Right cardiac atrium (tissue), 5 donors: ENCODE data around the gene OCA2. TPM values are rescaled to one million over a fixed set of nuclear protein-coding genes. Genes with fewer than 3 reads are reported as not detected.
A peak's percentile ranks its signal among the peaks of the same experiment; 100 is the strongest.

Experiments
- ATAC-seq, 2 donors: fragments of 200-7000 bp; cut with Tn5 transposase; one replicate each; pipeline versions ENCODE4 v1.8.0 to v1.9.1; 2020; ENCODE audit warnings: moderate library complexity in 2 of 2, mild to moderate bottlenecking in 1 of 2
- DNase-seq, 3 donors: peaks; one replicate each; pipeline ENCODE4 v3.0.0-alpha.2; 2020
- H3K27ac ChIP-seq: one replicate; pipeline ENCODE4 v1.5.1; 2013; ENCODE audit warnings: mild to moderate bottlenecking, low read length, control low read depth, moderate library complexity
- H3K27me3 ChIP-seq: one replicate; pipeline ENCODE4 v1.6.1; 2013; ENCODE audit not compliant: control insufficient read depth, insufficient read depth
- H3K4me1 ChIP-seq: one replicate; pipeline ENCODE4 v1.6.1; 2013; ENCODE audit warnings: low read length; ENCODE audit not compliant: control insufficient read depth, insufficient read depth
- H3K4me3 ChIP-seq: one replicate; pipeline ENCODE4 v1.5.1; 2013; ENCODE audit warnings: low read length, control low read depth
- H3K9me3 ChIP-seq: one replicate; pipeline ENCODE4 v1.6.1; 2013; ENCODE audit warnings: low read length; ENCODE audit not compliant: control insufficient read depth
- WGBS: extraction: QIAGEN DNeasy Blood & Tissue Kit; methylation state at CpG from one replicate; pipeline ENCODE4 v1.1.7; 2013; 5-methylcytosine and 5-hydroxymethylcytosine counted together
- intact Hi-C, 4 donors: fragments of 100-400 bp; cut with DNase I; formaldehyde crosslinking; loops; one replicate each; pipeline versions ENCODE4 v1.11.0 to v1.14.0; 2022 to 2023
- polyA plus RNA-seq: library from polyadenylated mRNA; stranded (reverse); fragments of 200-250 nt; gene quantifications from one replicate; pipeline ENCODE4 v1.2.3, GENCODE V29; 2013
- total RNA-seq, 4 donors: library from RNA; stranded (reverse); fragmentation: NEBNext Ultra II Directional; extraction: Animal tissue kit (Norgen Biotek cat#: 25700); gene quantifications; one replicate each; pipeline ENCODE4 v1.2.1, GENCODE V29; 2021
- donor health status: healthy with polysubstance abuse.
- donor health status: DM: no; HTN: yes; CAD: no.
- donor health status: DM: no; HTN: no; CAD: no.
- donor health status: DM: no; HTN: yes; CAD: no; lungs with severe emphysema.
- donor health status: DM: yes; HTN: yes; CAD: no.

The OCA2 gene
- total and polyA plus RNA-seq, 5 donors, result 0.29 to 1.2 (median 0.50) TPM

DNA sequence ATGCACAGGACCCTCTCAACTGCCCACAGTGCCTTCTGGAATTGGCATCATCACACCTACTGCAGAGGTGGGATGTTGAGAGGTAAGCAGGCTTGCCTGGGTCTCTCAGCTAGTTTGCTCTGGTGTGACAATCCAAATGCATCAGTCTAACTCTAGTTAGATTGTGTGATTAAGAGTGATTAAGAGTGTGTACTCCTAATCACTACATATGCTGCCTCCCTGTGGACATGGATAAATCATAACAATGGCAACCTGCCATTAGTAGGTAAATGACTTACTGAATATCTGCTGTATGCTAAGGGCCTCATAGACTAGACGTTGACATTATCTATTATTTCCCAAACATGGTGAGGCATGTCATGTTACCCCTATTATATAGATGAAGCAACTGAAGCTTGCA, 342.1 kb downstream of the OCA2 start:
- peaks cover 3% of the 10 kb centered on the region for H3K9me3 ChIP-seq
- no peak for DNase-seq
- no peaks in the 10 kb centered on the region for H3K4me1 ChIP-seq
- no peaks in the 10 kb centered on the region for H3K27me3 ChIP-seq
- H3K27ac ChIP-seq, result no peak overlapping the region
- no peak overlapping the region for H3K4me3 ChIP-seq
- intact Hi-C loops, result no loop called here
- ATAC-seq, result no peak
- WGBS, result 56% methylated on average over 1 of the region's 1 CpG

DNA sequence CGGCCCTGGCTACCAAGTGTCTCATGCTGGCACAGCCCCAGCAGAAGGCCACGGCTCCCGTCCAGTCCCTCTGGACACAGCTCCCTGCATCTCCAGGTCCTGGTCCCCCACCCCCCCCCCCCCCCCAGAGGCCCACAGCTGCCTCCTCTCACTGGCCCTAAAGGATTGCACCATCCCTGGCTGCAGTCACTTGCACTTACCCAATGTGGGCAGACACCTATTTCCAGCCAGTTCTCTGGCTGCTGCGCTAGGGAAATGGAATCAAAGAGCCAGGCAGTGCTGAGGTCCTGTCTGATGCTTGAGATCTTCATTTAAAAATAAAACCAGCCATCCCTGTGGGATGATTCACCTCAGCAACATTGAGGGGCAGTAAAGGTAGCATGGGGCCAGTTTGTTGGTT, 346.4 kb downstream of the OCA2 start:
- H3K4me1 ChIP-seq, result no peaks in the 10 kb centered on the region
- intact Hi-C loops, result no loop called here
- no peaks in the 10 kb centered on the region for H3K27me3 ChIP-seq
- peaks cover 3% of the 10 kb centered on the region for H3K9me3 ChIP-seq
- no peak for ATAC-seq
- no peak overlapping the region for H3K4me3 ChIP-seq
- DNase-seq, result no peak
- no peak overlapping the region for H3K27ac ChIP-seq
- WGBS, result 58% methylated on average over 4 of the region's 4 CpGs

DNA sequence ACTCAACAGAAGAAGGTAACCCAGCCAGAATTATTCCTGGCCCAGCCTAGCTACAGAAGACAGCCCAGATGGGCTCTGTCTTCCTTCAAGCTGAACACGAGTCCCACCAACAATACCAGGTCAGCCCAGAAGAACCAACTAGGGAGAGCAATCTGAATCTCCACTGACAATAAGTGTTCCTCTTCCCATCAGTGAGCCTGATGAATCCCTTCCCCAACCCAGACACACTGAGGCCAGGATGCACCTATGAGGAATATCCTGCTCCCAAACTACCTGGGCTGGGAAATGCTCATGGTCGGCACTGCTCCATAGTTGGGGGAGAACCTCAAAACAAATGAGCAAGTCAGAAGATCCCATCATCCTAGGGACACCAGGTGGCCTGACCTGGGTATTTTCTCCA, 351.1 kb downstream of the OCA2 start:
- WGBS, result 93% methylated on average over 2 of the region's 2 CpGs
- Histone ChIP-seq H3K9me3 (no peaks in the 10 kb centered on the region), H3K27ac (no peak overlapping the region), H3K4me3 (no peak overlapping the region), H3K4me1 (no peaks in the 10 kb centered on the region), H3K27me3 (no peaks in the 10 kb centered on the region)
- ATAC-seq (no peak), DNase-seq (no peak)
- intact Hi-C loops, result no loop called here

DNA sequence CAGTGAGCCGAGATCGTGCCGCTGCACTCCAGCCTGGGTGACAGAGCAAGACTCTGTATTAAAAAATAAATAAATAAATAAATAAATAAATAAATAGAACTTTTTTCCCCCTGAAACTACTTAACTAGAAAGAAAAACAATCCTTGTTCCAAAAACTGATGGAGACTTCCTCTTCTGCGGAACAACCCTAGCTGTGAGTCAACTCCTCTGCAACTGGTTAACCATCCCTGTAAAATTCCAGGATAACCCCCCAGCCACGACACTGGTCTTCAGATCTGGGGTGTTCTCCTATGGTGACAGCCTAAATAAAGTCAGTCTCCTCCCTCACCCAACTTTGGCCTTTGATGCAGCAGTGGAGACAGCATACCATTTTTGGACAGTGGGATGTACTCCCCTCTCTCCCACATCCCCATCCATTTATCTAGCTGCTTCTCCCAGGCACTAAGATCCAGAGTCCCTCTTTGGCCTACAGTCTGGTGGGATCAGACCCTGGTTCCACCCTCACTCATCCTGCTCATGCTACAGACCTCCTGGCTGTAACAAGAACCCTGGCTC, 352.6 kb downstream of the OCA2 start:
- Histone ChIP-seq H3K27me3 (no peaks in the 10 kb centered on the region), H3K9me3 (no peaks in the 10 kb centered on the region), H3K4me3 (no peak overlapping the region), H3K27ac (no peak overlapping the region), H3K4me1 (no peaks in the 10 kb centered on the region)
- intact Hi-C loops, result no loop called here
- no peak for ATAC-seq
- 71% methylated on average over 5 of the region's 5 CpGs for WGBS
- no peak for DNase-seq

DNA sequence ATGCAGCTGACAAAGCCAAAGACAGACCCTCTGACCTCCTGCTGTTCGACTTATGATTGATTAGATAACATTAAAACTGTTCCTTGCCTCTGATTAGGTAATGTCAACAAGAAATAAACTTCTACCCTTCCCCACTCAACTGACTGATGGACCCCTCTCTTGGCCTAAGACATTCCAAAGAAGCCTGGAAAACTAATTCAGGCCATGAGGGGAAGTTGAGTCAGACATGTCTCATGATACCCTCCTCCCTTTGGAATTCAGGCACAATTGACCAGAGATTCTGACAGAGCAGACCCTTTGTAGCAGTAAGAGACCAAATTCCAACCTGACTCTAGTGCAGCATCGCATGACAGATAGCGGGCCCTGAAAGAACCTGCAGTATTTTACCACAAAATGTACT, 354.5 kb downstream of the OCA2 start:
- Histone ChIP-seq H3K27ac (no peak overlapping the region), H3K27me3 (no peaks in the 10 kb centered on the region), H3K4me1 (no peaks in the 10 kb centered on the region), H3K9me3 (no peaks in the 10 kb centered on the region), H3K4me3 (no peak overlapping the region)
- intact Hi-C loops, result no loop called here
- DNase-seq, result no peak
- ATAC-seq, result no peak
- WGBS, result 72% methylated on average over 3 of the region's 3 CpGs

DNA sequence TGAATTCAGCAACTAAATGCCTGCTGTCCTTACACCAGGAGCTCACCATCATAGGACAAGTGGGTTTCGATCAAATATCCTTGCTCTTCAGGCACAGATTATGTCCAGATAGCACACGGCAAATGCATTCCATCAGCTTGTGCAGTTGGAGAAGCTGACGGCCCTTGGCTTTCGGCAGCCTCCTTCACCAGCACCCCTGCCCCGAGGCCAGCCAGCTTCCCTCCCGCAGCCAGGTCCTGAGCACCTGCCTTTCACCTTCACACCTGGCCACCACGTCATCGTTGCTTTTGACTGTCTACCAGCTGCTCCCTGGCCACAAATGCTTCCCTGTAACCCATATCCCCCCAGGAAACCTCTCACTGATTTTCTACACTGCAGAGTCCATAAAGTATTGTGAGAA, 355.5 kb downstream of the OCA2 start:
- no peaks in the 10 kb centered on the region for H3K27me3 ChIP-seq
- 77% methylated on average over 8 of the region's 8 CpGs for WGBS
- no peaks in the 10 kb centered on the region for H3K4me1 ChIP-seq
- DNase-seq (no peak), ATAC-seq (no peak)
- H3K27ac ChIP-seq, result no peak overlapping the region
- no peak overlapping the region for H3K4me3 ChIP-seq
- intact Hi-C loops, result no loop called here
- H3K9me3 ChIP-seq, result no peaks in the 10 kb centered on the region

DNA sequence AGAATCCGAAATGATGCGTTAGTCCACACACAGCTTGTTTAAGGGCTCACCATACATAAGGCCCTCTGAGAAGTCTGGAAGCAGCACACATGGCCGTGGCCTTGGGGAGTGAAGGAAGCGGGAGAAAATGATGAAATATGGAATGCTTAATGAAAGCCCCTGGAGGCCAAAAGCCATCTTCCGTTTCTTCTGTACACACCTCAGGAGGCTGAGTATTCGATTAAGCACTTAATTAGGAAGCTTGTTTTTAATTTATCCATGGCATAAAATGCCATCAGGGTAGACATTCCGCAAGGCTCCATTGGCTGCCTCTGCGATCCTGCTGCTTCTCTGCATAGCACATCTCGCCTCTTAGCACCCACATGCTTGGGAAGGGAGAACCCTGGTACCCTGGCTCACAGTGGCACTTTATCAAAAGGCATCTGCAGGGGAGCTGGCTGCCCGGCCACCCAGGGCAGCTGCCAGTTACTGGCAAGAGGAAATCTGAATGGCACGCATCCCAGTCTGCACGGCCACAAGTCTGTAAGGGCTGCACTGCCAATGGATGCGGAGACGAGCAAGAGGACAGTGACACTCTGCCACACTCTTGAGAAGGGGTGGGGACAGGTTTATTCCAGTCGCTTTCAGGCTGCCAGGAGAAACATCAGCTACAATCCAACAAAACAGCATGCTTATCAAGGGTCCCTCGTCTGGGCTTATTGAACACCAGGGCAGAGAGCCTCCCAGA, 356.2 kb downstream of the OCA2 start:
- ATAC-seq (peak; percentile 72 to 91), DNase-seq (peak; percentile 24 to 78 (median 58))
- no peaks in the 10 kb centered on the region for H3K4me1 ChIP-seq
- intact Hi-C loops, result no loop called here
- WGBS, result 67% methylated on average over 16 of the region's 16 CpGs
- H3K4me3 ChIP-seq, result no peak overlapping the region
- no peaks in the 10 kb centered on the region for H3K27me3 ChIP-seq
- H3K9me3 ChIP-seq, result no peaks in the 10 kb centered on the region
- H3K27ac ChIP-seq, result no peak overlapping the region

DNA sequence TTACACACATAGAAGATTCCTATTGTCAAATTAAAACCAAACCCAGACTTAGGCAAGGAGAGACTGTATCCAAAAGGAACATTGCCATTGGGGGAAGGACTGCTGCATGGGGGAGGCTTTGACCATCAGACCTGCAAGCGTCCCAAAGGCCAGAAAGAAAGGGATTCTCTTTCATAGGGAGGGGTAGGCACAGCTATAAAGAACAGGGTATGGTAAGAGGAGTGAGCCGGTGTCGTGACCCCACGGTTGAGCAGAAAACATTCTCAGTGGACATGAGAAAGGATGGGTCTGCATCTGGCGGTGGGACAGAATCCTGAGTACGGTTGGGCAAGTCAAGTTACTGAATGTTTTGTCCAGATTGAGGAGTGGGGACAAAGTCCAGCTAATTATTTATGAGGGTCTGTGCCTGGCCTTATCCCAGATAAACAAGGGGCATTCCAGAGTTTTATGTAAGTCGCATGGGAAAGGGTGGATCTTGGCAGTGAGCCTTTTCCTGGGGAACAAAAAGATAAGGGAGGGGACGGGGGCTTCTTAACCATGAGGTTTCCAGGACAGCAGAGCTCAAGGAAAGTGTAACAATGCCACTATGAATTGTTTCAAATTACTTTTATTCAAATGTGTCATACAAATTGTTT, 357.8 kb downstream of the OCA2 start:
- no peak overlapping the region for H3K4me3 ChIP-seq
- no peak overlapping the region for H3K27ac ChIP-seq
- no peaks in the 10 kb centered on the region for H3K9me3 ChIP-seq
- no peaks in the 10 kb centered on the region for H3K4me1 ChIP-seq
- WGBS, result 53% methylated on average over 8 of the region's 8 CpGs
- DNase-seq (no peak), ATAC-seq (no peak)
- no peaks in the 10 kb centered on the region for H3K27me3 ChIP-seq
- intact Hi-C loops, result no loop called here

DNA sequence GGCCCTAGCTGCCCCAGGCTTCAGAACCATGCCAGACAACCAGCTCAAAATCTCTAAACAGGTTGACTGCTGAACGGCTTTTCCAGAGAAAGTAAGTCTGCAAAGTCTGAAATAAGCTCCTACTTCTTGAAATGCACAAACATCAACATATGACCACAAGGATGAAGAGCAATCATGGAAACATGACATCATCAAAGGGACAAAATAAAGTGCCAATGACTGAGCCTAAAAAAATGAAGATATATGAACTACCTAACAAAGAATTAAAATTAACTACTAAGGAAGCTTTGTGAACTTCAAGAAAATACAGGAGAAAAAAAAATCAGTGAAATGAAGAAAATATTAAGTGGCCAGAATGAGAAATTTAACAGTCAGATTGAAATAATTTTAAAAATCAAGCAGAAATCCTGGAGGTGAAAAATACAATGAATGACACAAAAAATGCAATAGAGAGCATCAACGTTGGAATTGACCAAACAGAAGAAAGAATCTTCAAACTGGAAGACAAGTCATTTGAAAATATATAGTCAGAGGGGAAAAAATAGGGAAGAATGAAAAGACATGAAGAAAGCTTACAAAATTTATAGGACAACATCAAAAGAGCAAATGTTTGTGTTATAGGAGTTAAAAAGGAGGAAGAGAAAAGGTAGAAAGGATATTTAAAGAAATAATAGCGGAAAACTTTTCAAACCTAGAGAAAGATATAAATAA, 364.2 kb downstream of the OCA2 start:
- DNase-seq, result no peak
- H3K4me3 ChIP-seq, result no peak overlapping the region
- WGBS, result 92% methylated on average over 3 of the region's 3 CpGs
- no peaks in the 10 kb centered on the region for H3K27me3 ChIP-seq
- intact Hi-C loops, result no loop called here
- peaks cover 3% of the 10 kb centered on the region for H3K9me3 ChIP-seq
- no peaks in the 10 kb centered on the region for H3K4me1 ChIP-seq
- ATAC-seq, result no peak
- H3K27ac ChIP-seq, result no peak overlapping the region

GRCh38 chr15:27731776-27732175, 367.3 kb downstream of the OCA2 start:
- no peaks in the 10 kb centered on the region for H3K4me1 ChIP-seq
- H3K27me3 ChIP-seq, result no peaks in the 10 kb centered on the region
- no peak overlapping the region for H3K4me3 ChIP-seq
- intact Hi-C loops, result no loop called here
- H3K27ac ChIP-seq, result no peak overlapping the region
- ATAC-seq, result no peak
- no peak for DNase-seq
- H3K9me3 ChIP-seq, result peaks cover 3% of the 10 kb centered on the region
- 33% methylated on average over 1 of the region's 1 CpG for WGBS

DNA sequence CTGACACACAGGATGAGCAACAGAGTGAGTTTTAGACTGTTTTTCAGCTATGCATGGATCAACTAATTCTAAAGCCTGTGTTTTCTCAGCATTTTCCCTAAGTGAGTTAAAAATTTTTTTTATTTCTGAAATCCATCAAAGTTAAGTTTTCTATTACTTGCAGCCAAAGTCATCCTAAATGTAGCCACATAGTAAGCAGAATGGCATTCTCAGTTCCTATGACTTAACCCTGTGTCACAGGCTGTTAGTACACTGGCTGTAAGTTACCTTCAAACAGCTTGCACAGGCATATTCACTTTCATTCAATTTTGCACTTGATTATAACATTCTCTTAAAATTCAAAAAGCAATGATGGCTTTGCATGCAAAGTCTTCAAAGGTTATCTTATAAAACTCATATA, 368.2 kb downstream of the OCA2 start:
- Histone ChIP-seq H3K27ac (no peak overlapping the region), H3K4me3 (no peak overlapping the region), H3K4me1 (no peaks in the 10 kb centered on the region), H3K27me3 (no peaks in the 10 kb centered on the region), H3K9me3 (peaks cover 3% of the 10 kb centered on the region)
- DNase-seq (no peak), ATAC-seq (no peak)
- intact Hi-C loops, result no loop called here
